Spleen (tissue), 7 donors: ENCODE measurements around the gene HUNK.

Source experiments
- POLR2A ChIP-seq, 3 donors: fragments of 450-650 bp; IDR thresholded peaks; one replicate each; pipeline ENCODE4 v1.5.1; 2017; ENCODE audit warnings: antibody characterized with exemption in 3 of 3, mild to moderate bottlenecking in 1 of 3
- POLR2AphosphoS5 ChIP-seq, 3 donors: sonication (generic); formaldehyde crosslinking; IDR thresholded peaks; one replicate each; pipeline ENCODE4 v1.5.1; 2017; ENCODE audit warnings: antibody characterized with exemption in 3 of 3
- TF ChIP-seq, protein P1 (sequence below), 11 experiments: fragments of 200-600 bp in 7 of 11; fragments of 450-650 bp in 4 of 11; sonication (generic) in 4 of 11; IDR thresholded peaks in 8 of 11; conservative IDR thresholded peaks in 3 of 11; 1 replicate in 7 of 11; 2 replicates in 4 of 11; pipeline versions ENCODE4 v1.4.0 to v1.8.0; 2016 to 2021; ENCODE audit warnings: antibody characterized with exemption in 11 of 11, inconsistent platforms in 4 of 11, mild to moderate bottlenecking in 1 of 11
- donor health status: DM: no; HTN: no; CAD: no; lungs with moderate emphysema.
- donor health status: DM: no; HTN: no; CAD: no.
- donor health status: DM: no; HTN: no; CAD: no.

DNA sequence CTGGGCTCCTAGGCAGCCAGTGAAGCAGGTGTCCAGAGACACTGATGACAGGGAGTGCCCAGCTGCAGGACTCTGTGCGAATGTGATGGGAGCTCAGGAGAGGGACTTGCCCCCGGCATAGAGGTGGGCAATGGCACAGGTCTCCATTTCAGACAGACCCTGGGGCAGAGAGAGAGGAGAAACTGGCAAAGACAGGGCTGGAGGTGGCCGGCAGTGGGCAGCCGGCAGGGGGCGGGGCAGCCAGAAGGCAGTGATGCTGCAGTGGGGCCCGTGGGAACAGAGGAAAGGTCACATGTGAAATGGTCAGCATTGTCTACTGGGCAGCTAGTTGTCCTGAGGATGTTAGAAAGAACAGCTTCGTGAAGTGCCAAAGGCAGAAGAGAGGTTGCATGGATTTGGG, 112.6 kb downstream of the HUNK start:
- TF ChIP-seq, protein P1, sequence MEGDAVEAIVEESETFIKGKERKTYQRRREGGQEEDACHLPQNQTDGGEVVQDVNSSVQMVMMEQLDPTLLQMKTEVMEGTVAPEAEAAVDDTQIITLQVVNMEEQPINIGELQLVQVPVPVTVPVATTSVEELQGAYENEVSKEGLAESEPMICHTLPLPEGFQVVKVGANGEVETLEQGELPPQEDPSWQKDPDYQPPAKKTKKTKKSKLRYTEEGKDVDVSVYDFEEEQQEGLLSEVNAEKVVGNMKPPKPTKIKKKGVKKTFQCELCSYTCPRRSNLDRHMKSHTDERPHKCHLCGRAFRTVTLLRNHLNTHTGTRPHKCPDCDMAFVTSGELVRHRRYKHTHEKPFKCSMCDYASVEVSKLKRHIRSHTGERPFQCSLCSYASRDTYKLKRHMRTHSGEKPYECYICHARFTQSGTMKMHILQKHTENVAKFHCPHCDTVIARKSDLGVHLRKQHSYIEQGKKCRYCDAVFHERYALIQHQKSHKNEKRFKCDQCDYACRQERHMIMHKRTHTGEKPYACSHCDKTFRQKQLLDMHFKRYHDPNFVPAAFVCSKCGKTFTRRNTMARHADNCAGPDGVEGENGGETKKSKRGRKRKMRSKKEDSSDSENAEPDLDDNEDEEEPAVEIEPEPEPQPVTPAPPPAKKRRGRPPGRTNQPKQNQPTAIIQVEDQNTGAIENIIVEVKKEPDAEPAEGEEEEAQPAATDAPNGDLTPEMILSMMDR (IDR thresholded peaks at IDR 0.05 in 8 of 11, conservative IDR thresholded peaks at IDR 0.05 in 3 of 11) = no peak
- no peak for TF ChIP-seq POLR2A (IDR thresholded peaks at IDR 0.05)
- no peak for TF ChIP-seq POLR2AphosphoS5 (IDR thresholded peaks at IDR 0.05)
